VCaP (cell line): ENCODE measurements around the gene ZNF221.

ENCODE experiments used
- H3K27ac ChIP-seq: fragments of 450-650 bp; 2 replicates; pipeline ENCODE4 v1.5.1; 2017
- CTCF ChIP-seq: fragments of 450-650 bp; conservative IDR thresholded peaks from 2 replicates; pipeline ENCODE4 v1.5.1; 2017; ENCODE audit warnings: mild to moderate bottlenecking, moderate library complexity

ZNF221 gene

GRCh38 chr19:43950834-43951645 is at the start of gene ZNF221:
TSS of gene ZNF221 (plus strand) at chr19:43951228. CDS start at chr19:43962727, 11,499 bp downstream.
- TF ChIP-seq CTCF: peak; percentile 80
- H3K27ac ChIP-seq: peak within 1 kb of the TSS; percentile 76

- TF ChIP-seq CTCF: no peak
- H3K27ac ChIP-seq: peak overlapping the region; percentile 61
Measured at GRCh38 chr19:43901395-43902390, 49.3 kb upstream of the ZNF221 start.

GRCh38 chr19:43902399-43902798 is 48.6 kb upstream of the ZNF221 start:
- peak overlapping the region; percentile 61; the same call in 1 of the 2 replicates for H3K27ac ChIP-seq
- TF ChIP-seq CTCF: no peak

- no peak for TF ChIP-seq CTCF
- no peak overlapping the region for H3K27ac ChIP-seq
Measured at GRCh38 chr19:43905897-43906296, 45.1 kb upstream of the ZNF221 start.

- no peak for TF ChIP-seq CTCF
- no peak overlapping the region for H3K27ac ChIP-seq
Measured at GRCh38 chr19:43906774-43907173, 44.3 kb upstream of the ZNF221 start.

GRCh38 chr19:43908659-43909058 is 42.4 kb upstream of the ZNF221 start:
- no peak overlapping the region for H3K27ac ChIP-seq

More at GRCh38 chr19:43908659-43909058, 42.4 kb upstream of the ZNF221 start:
- TF ChIP-seq CTCF: no peak
